Suprapubic skin (tissue), 4 donors: ENCODE measurements around the gene ADGRB3.

Experiments used
- CTCF ChIP-seq, 2 donors: fragments of 200-600 bp in 1 of 2; fragments of 450-650 bp in 1 of 2; sonication (generic) in 1 of 2; IDR thresholded peaks; one replicate each; pipeline ENCODE4 v1.5.1; 2016 to 2019; ENCODE audit warnings: antibody characterized with exemption in 2 of 2, mild to moderate bottlenecking in 1 of 2, moderate library complexity in 1 of 2
- EP300 ChIP-seq: sonication (generic); formaldehyde crosslinking; IDR thresholded peaks from one replicate; pipeline ENCODE4 v1.6.1; 2017; ENCODE audit warnings: antibody characterized with exemption
- POLR2AphosphoS5 ChIP-seq, 3 donors: sonication (generic); formaldehyde crosslinking; IDR thresholded peaks; one replicate each; pipeline ENCODE4 v1.6.1; 2017; ENCODE audit warnings: antibody characterized with exemption in 3 of 3

GRCh38 chr6:69232496-69232895 is 597.4 kb downstream of the ADGRB3 start:
- TF ChIP-seq CTCF (IDR thresholded peaks at IDR 0.05): no peak
- TF ChIP-seq EP300: no peak
- TF ChIP-seq POLR2AphosphoS5 (IDR thresholded peaks at IDR 0.05): no peak
